ENCODE data around the gene HCAR2. TPM values are rescaled to one million over a fixed set of nuclear protein-coding genes. Genes with fewer than 3 reads are reported as not detected.
"Not testable (repeated sequence)": the region's sequence is repeated elsewhere in the genome, so short reads cannot be mapped to it uniquely, and the experiment has no call there.

Gene HCAR2
- total and polyA plus RNA-seq, 2 of the 4 experiments (the other 2 are of a cell fraction) = not detected

- intact Hi-C loops (cut with micrococcal nuclease); H3K23ac ChIP-seq (ENCODE audit: low read depth, low read length); H2AK9ac ChIP-seq (replicated peaks; ENCODE audit: low read depth, low read length, poor library complexity); H4K5ac ChIP-seq (ENCODE audit: low read depth, low read length); H2BK120ac ChIP-seq (ENCODE audit: low read depth, low read length); DNase-seq; H3K4me2 ChIP-seq (ENCODE audit: low read depth, low read length); H4K20me1 ChIP-seq (ENCODE audit: insufficient read depth, low read length); H2BK20ac ChIP-seq (ENCODE audit: low read depth, low read length); H3K27ac ChIP-seq (ENCODE audit: insufficient read depth, low read length); in situ Hi-C loops (cut with MboI; ENCODE audit: low sequenced_read_pairs); H3K9me3 ChIP-seq (ENCODE audit: control insufficient read depth, insufficient read depth, low read length); POLR2A ChIA-PET (ENCODE audit: unreplicated experiment); CTCF ChIA-PET; H3K14ac ChIP-seq (replicated peaks; ENCODE audit: low read depth, low read length); H2BK15ac ChIP-seq (ENCODE audit: low read depth, low read length); H3K18ac ChIP-seq (ENCODE audit: low read depth, low read length); H3K9me1 ChIP-seq (ENCODE audit: insufficient read depth, low read length); H3K4ac ChIP-seq (ENCODE audit: low read depth, low read length); H4K8ac ChIP-seq (ENCODE audit: low read depth in 2 of 2, low read length in 2 of 2); H2AFZ ChIP-seq (replicated peaks; ENCODE audit: low read length, poor library complexity); H2AK5ac ChIP-seq (ENCODE audit: low read depth, low read length); dilution Hi-C loops (cut with HindIII; ENCODE audit: low sequenced_read_pairs, unreplicated experiment); H3K27me3 ChIP-seq (ENCODE audit: control insufficient read depth, insufficient read depth, low read length); H3K36me3 ChIP-seq (ENCODE audit: control insufficient read depth, insufficient read depth, low read length); H4K91ac ChIP-seq (ENCODE audit: insufficient read depth, low read depth, low read length); H2BK5ac ChIP-seq (ENCODE audit: low read depth, low read length, poor library complexity, severe bottlenecking); H3K4me3 ChIP-seq (ENCODE audit: insufficient read depth, low read depth, low read length); H3K4me1 ChIP-seq (ENCODE audit: control insufficient read depth, insufficient read depth, low read length); H3K56ac ChIP-seq (ENCODE audit: extremely low read depth, insufficient read depth, low read length); H3K9ac ChIP-seq (ENCODE audit: low read depth, low read length); H3K79me1 ChIP-seq (ENCODE audit: low read depth in 1 of 2, low read length in 2 of 2); BruUV-seq (replicated peaks): not testable (repeated sequence)
- no CpG with 5 or more reads among the region's 9 CpGs for WGBS, 2 experiments (ENCODE audit: extremely low coverage in 2 of 2, insufficient read length in 1 of 2)
- peak; percentile 77 for ATAC-seq (ENCODE audit: low read depth)
Measured at GRCh38 chr12:122700038-122700710, 3.0 kb downstream of the HCAR2 start.

GRCh38 chr12:122696922-122697321, 6.2 kb downstream of the HCAR2 start:
- dilution Hi-C loops (cut with HindIII; ENCODE audit: low sequenced_read_pairs, unreplicated experiment); H2BK120ac ChIP-seq (ENCODE audit: low read depth, low read length); H3K18ac ChIP-seq (ENCODE audit: low read depth, low read length); H3K36me3 ChIP-seq (ENCODE audit: control insufficient read depth, insufficient read depth, low read length); H3K4me2 ChIP-seq (ENCODE audit: low read depth, low read length); H3K4me3 ChIP-seq (ENCODE audit: insufficient read depth, low read depth, low read length); H2AFZ ChIP-seq (replicated peaks; ENCODE audit: low read length, poor library complexity); H2AK5ac ChIP-seq (ENCODE audit: low read depth, low read length); H4K20me1 ChIP-seq (ENCODE audit: insufficient read depth, low read length); H3K14ac ChIP-seq (replicated peaks; ENCODE audit: low read depth, low read length); H4K5ac ChIP-seq (ENCODE audit: low read depth, low read length); H3K4ac ChIP-seq (ENCODE audit: low read depth, low read length); H2BK5ac ChIP-seq (ENCODE audit: low read depth, low read length, poor library complexity, severe bottlenecking); in situ Hi-C loops (cut with MboI; ENCODE audit: low sequenced_read_pairs); H3K79me1 ChIP-seq (ENCODE audit: low read depth in 1 of 2, low read length in 2 of 2); H2AK9ac ChIP-seq (replicated peaks; ENCODE audit: low read depth, low read length, poor library complexity); H2BK20ac ChIP-seq (ENCODE audit: low read depth, low read length); H3K9ac ChIP-seq (ENCODE audit: low read depth, low read length); POLR2A ChIA-PET (ENCODE audit: unreplicated experiment); ATAC-seq (ENCODE audit: low read depth); H2BK15ac ChIP-seq (ENCODE audit: low read depth, low read length); H3K56ac ChIP-seq (ENCODE audit: extremely low read depth, insufficient read depth, low read length); CTCF ChIA-PET; H3K9me3 ChIP-seq (ENCODE audit: control insufficient read depth, insufficient read depth, low read length); H3K27ac ChIP-seq (ENCODE audit: insufficient read depth, low read length); H3K9me1 ChIP-seq (ENCODE audit: insufficient read depth, low read length); H3K27me3 ChIP-seq (ENCODE audit: control insufficient read depth, insufficient read depth, low read length); H4K8ac ChIP-seq (ENCODE audit: low read depth in 2 of 2, low read length in 2 of 2); intact Hi-C loops (cut with micrococcal nuclease); H3K23ac ChIP-seq (ENCODE audit: low read depth, low read length); H4K91ac ChIP-seq (ENCODE audit: insufficient read depth, low read depth, low read length); H3K4me1 ChIP-seq (ENCODE audit: control insufficient read depth, insufficient read depth, low read length); DNase-seq; BruUV-seq (replicated peaks): not testable (repeated sequence)
- no CpG with 5 or more reads among the region's 2 CpGs for WGBS, 2 experiments (ENCODE audit: extremely low coverage in 2 of 2, insufficient read length in 1 of 2)
